Measurements from ENCODE around the gene CCDC3.

CCDC3 gene

GRCh38 chr10:12854988-12855387 is 146.5 kb downstream of the CCDC3 start:
- Histone ChIP-seq H3K9me3 (ENCODE audit: control insufficient read depth in 1 of 2, low read length in 2 of 2) (no peaks in the 10 kb centered on the region), H3K4me1 (ENCODE audit: control insufficient read depth in 1 of 2, insufficient read depth in 2 of 2, low read length in 2 of 2) (no peaks in the 10 kb centered on the region), H3K36me3 (ENCODE audit: control insufficient read depth in 1 of 2, insufficient read depth in 2 of 2, low read length in 2 of 2) (no peaks in the 10 kb centered on the region), H3K27ac (ENCODE audit: low read depth, low read length) (no peak overlapping the region), H3K4me3 (ENCODE audit: low read depth in 1 of 2, low read length in 2 of 2) (no peak overlapping the region), H3K9ac (ENCODE audit: low read depth in 1 of 2, low read length in 2 of 2) (no peak overlapping the region), H3K27me3 (ENCODE audit: control insufficient read depth in 1 of 2, insufficient read depth in 2 of 2, low read length in 2 of 2) (no peaks in the 10 kb centered on the region)

- H3K36me3 ChIP-seq (ENCODE audit: control insufficient read depth in 1 of 2, insufficient read depth in 2 of 2, low read length in 2 of 2) = no peaks in the 10 kb centered on the region
- no peaks in the 10 kb centered on the region for H3K27me3 ChIP-seq (ENCODE audit: control insufficient read depth in 1 of 2, insufficient read depth in 2 of 2, low read length in 2 of 2)
- no peak overlapping the region for H3K27ac ChIP-seq (ENCODE audit: low read depth, low read length)
- no peaks in the 10 kb centered on the region for H3K9me3 ChIP-seq (ENCODE audit: control insufficient read depth in 1 of 2, low read length in 2 of 2)
- H3K4me1 ChIP-seq (ENCODE audit: control insufficient read depth in 1 of 2, insufficient read depth in 2 of 2, low read length in 2 of 2) = no peaks in the 10 kb centered on the region
- no peak overlapping the region for H3K4me3 ChIP-seq (ENCODE audit: low read depth in 1 of 2, low read length in 2 of 2)
- no peak overlapping the region for H3K9ac ChIP-seq (ENCODE audit: low read depth in 1 of 2, low read length in 2 of 2)
These were observed 148.8 kb downstream of the CCDC3 start for GRCh38 chr10:12852687-12853086.

GRCh38 chr10:12849319-12850181 is 152.0 kb downstream of the CCDC3 start:
- no peak overlapping the region for H3K27ac ChIP-seq (ENCODE audit: low read depth, low read length)
- no peak overlapping the region for H3K4me3 ChIP-seq (ENCODE audit: low read depth in 1 of 2, low read length in 2 of 2)
- no peak overlapping the region for H3K9ac ChIP-seq (ENCODE audit: low read depth in 1 of 2, low read length in 2 of 2)
- no peaks in the 10 kb centered on the region for H3K27me3 ChIP-seq (ENCODE audit: control insufficient read depth in 1 of 2, insufficient read depth in 2 of 2, low read length in 2 of 2)
- H3K4me1 ChIP-seq (ENCODE audit: control insufficient read depth in 1 of 2, insufficient read depth in 2 of 2, low read length in 2 of 2) = peaks cover 4 to 6% of the 10 kb centered on the region in 2 donors
- no peaks in the 10 kb centered on the region for H3K36me3 ChIP-seq (ENCODE audit: control insufficient read depth in 1 of 2, insufficient read depth in 2 of 2, low read length in 2 of 2)
- no peaks in the 10 kb centered on the region for H3K9me3 ChIP-seq (ENCODE audit: control insufficient read depth in 1 of 2, low read length in 2 of 2)

- Histone ChIP-seq H3K4me1 (ENCODE audit: control insufficient read depth in 1 of 2, insufficient read depth in 2 of 2, low read length in 2 of 2) (peaks cover 4 to 6% of the 10 kb centered on the region in 2 donors), H3K4me3 (ENCODE audit: low read depth in 1 of 2, low read length in 2 of 2) (no peak overlapping the region), H3K36me3 (ENCODE audit: control insufficient read depth in 1 of 2, insufficient read depth in 2 of 2, low read length in 2 of 2) (no peaks in the 10 kb centered on the region), H3K27ac (ENCODE audit: low read depth, low read length) (no peak overlapping the region), H3K9me3 (ENCODE audit: control insufficient read depth in 1 of 2, low read length in 2 of 2) (no peaks in the 10 kb centered on the region), H3K9ac (ENCODE audit: low read depth in 1 of 2, low read length in 2 of 2) (no peak overlapping the region), H3K27me3 (ENCODE audit: control insufficient read depth in 1 of 2, insufficient read depth in 2 of 2, low read length in 2 of 2) (no peaks in the 10 kb centered on the region)
These were observed 152.9 kb downstream of the CCDC3 start for GRCh38 chr10:12848439-12849173.

- Histone ChIP-seq H3K4me3 (ENCODE audit: low read depth in 1 of 2, low read length in 2 of 2) (no peak overlapping the region), H3K4me1 (ENCODE audit: control insufficient read depth in 1 of 2, insufficient read depth in 2 of 2, low read length in 2 of 2) (peaks cover 4 to 6% of the 10 kb centered on the region in 2 donors), H3K36me3 (ENCODE audit: control insufficient read depth in 1 of 2, insufficient read depth in 2 of 2, low read length in 2 of 2) (no peaks in the 10 kb centered on the region), H3K9ac (ENCODE audit: low read depth in 1 of 2, low read length in 2 of 2) (no peak overlapping the region), H3K27me3 (ENCODE audit: control insufficient read depth in 1 of 2, insufficient read depth in 2 of 2, low read length in 2 of 2) (no peaks in the 10 kb centered on the region), H3K27ac (ENCODE audit: low read depth, low read length) (no peak overlapping the region), H3K9me3 (ENCODE audit: control insufficient read depth in 1 of 2, low read length in 2 of 2) (no peaks in the 10 kb centered on the region)
These were observed 154.0 kb downstream of the CCDC3 start for GRCh38 chr10:12847361-12847975.

- no peak overlapping the region for H3K27ac ChIP-seq (ENCODE audit: low read depth, low read length)
- H3K4me1 ChIP-seq (ENCODE audit: control insufficient read depth in 1 of 2, insufficient read depth in 2 of 2, low read length in 2 of 2) = peaks cover 4 to 6% of the 10 kb centered on the region in 2 donors
- no peak overlapping the region for H3K4me3 ChIP-seq (ENCODE audit: low read depth in 1 of 2, low read length in 2 of 2)
- H3K36me3 ChIP-seq (ENCODE audit: control insufficient read depth in 1 of 2, insufficient read depth in 2 of 2, low read length in 2 of 2) = no peaks in the 10 kb centered on the region
- H3K9me3 ChIP-seq (ENCODE audit: control insufficient read depth in 1 of 2, low read length in 2 of 2) = no peaks in the 10 kb centered on the region
- H3K27me3 ChIP-seq (ENCODE audit: control insufficient read depth in 1 of 2, insufficient read depth in 2 of 2, low read length in 2 of 2) = no peaks in the 10 kb centered on the region
- H3K9ac ChIP-seq (ENCODE audit: low read depth in 1 of 2, low read length in 2 of 2) = no peak overlapping the region
These were observed 154.8 kb downstream of the CCDC3 start for GRCh38 chr10:12846718-12847117.

All from duodenal mucosa (tissue), 2 donors.